ENCODE measurements around the gene CNPY4.

Gene CNPY4

DNA sequence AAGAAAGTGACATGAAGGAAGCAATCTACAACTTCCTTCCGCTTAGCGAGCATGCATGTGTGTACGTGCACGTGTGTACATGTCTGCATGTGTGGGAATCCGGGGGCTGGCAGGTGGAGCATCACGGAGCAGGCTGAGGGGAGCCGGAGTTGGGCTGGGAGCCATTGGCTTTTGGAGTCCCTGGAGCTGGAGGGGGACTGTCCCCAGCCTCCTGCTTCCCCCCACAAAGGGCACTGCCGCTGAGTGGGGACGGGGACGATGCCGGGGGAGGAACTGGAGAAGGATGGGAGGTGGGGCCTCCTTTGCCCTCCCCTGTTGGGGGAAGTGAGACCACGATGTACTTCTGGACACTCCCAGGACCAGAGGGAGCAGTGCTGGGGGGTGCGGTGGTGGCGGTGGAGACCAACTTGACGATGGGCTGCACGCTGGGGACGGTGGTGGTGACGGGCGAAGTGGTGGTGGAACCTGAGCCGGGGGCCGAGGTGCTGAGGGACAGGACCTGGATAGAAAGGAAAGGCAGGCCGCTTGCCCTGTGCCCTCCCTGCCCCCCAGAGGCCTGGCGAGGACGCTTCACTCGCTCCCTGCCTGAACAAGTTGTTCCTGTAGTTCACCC lies 12.2 kb upstream of the CNPY4 start:
- peaks cover 0 to 8% (median 6%) of the 10 kb centered on the region in 4 donors for H3K4me1 ChIP-seq
- no peaks in the 10 kb centered on the region for H3K9me3 ChIP-seq
- no peak overlapping the region for H3K4me3 ChIP-seq
- no peak overlapping the region for H3K27ac ChIP-seq
- TF ChIP-seq, protein P1, sequence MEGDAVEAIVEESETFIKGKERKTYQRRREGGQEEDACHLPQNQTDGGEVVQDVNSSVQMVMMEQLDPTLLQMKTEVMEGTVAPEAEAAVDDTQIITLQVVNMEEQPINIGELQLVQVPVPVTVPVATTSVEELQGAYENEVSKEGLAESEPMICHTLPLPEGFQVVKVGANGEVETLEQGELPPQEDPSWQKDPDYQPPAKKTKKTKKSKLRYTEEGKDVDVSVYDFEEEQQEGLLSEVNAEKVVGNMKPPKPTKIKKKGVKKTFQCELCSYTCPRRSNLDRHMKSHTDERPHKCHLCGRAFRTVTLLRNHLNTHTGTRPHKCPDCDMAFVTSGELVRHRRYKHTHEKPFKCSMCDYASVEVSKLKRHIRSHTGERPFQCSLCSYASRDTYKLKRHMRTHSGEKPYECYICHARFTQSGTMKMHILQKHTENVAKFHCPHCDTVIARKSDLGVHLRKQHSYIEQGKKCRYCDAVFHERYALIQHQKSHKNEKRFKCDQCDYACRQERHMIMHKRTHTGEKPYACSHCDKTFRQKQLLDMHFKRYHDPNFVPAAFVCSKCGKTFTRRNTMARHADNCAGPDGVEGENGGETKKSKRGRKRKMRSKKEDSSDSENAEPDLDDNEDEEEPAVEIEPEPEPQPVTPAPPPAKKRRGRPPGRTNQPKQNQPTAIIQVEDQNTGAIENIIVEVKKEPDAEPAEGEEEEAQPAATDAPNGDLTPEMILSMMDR (IDR thresholded peaks at IDR 0.05) = no peak
- intact Hi-C loops (cut with DNase I; ENCODE audit: low total_unique reads) = no loop called here
- DNase-seq = no peak
- no peaks in the 10 kb centered on the region for H3K27me3 ChIP-seq
- H3K36me3 ChIP-seq = peaks cover 40 to 96% (median 66%) of the 10 kb centered on the region in 3 donors

DNA sequence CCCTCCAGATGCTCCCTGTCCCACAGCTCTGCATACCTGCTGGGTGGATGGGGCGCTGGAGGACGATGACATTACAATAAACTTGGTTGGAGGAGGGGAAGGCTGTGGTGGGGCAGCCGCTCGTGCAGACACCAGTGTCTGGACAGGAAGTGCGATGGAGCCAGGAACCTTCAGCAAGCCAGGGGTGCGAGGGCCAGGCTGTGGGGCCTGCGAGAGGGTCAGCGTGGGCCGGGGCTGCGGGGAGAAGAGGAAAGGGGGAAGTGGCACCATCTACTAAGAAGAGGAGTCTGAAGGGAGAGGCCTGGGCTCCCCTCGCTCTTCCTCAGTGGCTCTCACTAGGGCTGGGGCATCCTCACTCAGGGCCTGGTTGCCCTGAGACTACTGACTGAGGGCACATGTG lies 11.5 kb upstream of the CNPY4 start:
- no peak overlapping the region for H3K27ac ChIP-seq
- TF ChIP-seq, protein P1 (IDR thresholded peaks at IDR 0.05) = no peak
- DNase-seq = no peak
- H3K9me3 ChIP-seq = no peaks in the 10 kb centered on the region
- peaks cover 43 to 99% (median 73%) of the 10 kb centered on the region in 3 donors for H3K36me3 ChIP-seq
- intact Hi-C loops (cut with DNase I; ENCODE audit: low total_unique reads) = no loop called here
- H3K27me3 ChIP-seq = no peaks in the 10 kb centered on the region
- no peak overlapping the region for H3K4me3 ChIP-seq
- peaks cover 0 to 1% (median under 1%) of the 10 kb centered on the region in 4 donors for H3K4me1 ChIP-seq

DNA sequence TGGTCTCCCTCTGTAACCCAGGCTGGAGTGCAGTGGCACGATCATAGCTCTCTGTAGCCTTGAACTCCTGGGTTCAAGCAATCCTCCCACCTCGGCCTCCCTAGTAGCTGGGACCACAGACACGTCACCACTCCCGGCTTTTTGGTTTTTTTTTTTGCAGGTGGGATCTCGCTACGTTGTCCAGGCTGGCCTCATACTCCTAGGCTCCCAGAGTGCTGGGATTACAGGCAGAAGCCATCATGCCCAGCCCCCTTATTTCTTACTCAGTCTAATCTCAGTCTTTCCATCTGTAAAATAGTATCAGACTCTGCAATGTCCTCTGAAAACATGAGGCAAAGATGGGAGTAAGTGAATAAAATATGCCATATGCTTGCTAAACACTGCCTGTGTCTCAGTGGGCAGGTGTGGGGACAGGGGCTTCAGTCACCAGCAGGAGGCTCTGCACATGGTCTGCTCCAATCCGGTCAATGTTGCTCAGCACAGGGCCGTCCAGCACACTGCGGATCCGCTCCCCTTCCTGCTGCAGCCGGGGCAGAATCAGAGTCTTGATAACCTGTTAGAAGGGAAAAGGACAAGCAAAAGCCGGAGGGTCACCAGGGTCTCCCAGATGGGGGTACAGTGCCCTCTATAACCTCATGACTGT lies 9.8 kb upstream of the CNPY4 start:
- Histone ChIP-seq H3K36me3 (peaks cover 42 to 98% (median 79%) of the 10 kb centered on the region in 3 donors), H3K27me3 (no peaks in the 10 kb centered on the region), H3K27ac (no peak overlapping the region), H3K9me3 (no peaks in the 10 kb centered on the region), H3K4me3 (no peak overlapping the region), H3K4me1 (no peaks in the 10 kb centered on the region)
- TF ChIP-seq, protein P1 (IDR thresholded peaks at IDR 0.05) = no peak
- DNase-seq = no peak
- intact Hi-C loops (cut with DNase I; ENCODE audit: low total_unique reads) = no loop called here

DNA sequence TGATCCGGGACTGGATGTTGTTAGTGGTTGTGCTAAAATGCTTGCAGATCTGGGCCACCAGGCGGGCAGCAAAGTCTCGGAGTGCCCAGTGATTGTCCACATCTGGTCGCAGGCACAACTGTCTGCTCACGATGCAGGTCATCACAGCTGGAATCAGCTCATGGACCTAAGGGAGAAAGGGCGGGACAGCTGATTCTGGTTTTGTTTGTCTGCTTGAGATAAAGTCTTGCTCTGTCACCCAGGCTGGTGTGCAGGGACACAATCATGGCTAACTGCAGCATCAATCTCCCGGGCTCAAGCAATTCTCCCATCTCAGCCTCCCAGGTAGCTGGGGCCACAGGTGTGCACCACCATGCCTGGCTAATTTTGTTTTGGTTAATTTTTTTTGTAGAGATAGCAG lies 8.3 kb upstream of the CNPY4 start:
- Histone ChIP-seq H3K27me3 (no peaks in the 10 kb centered on the region), H3K36me3 (peaks cover 33 to 89% (median 64%) of the 10 kb centered on the region in 3 donors), H3K27ac (no peak overlapping the region), H3K9me3 (no peaks in the 10 kb centered on the region), H3K4me3 (no peak overlapping the region), H3K4me1 (no peaks in the 10 kb centered on the region)
- intact Hi-C loops (cut with DNase I; ENCODE audit: low total_unique reads) = no loop called here
- TF ChIP-seq, protein P1 (IDR thresholded peaks at IDR 0.05) = no peak
- no peak for DNase-seq

DNA sequence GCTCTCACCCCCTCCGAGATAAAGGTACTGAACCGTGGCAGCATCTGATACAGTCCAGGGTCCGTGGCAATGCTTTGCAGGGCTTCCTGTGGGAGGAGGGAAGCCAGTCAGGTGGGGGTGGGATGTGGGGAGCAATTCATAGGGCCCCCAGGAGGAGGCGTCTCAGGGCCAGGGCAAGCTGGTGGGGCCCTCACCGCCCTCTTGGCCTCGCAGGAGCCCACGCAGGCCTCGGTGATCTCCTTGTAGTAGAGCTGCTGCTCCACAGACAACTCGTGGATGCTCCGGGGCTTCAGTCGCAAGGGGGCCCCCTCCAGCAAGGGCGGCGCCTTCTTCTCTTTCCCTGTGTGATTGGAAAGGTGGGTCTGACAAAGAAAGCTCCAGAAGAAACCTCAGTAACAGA lies 7.5 kb upstream of the CNPY4 start:
- Histone ChIP-seq H3K4me3 (no peak overlapping the region), H3K36me3 (peaks cover 27 to 81% (median 58%) of the 10 kb centered on the region in 3 donors), H3K4me1 (no peaks in the 10 kb centered on the region), H3K27ac (no peak overlapping the region), H3K9me3 (no peaks in the 10 kb centered on the region), H3K27me3 (no peaks in the 10 kb centered on the region)
- intact Hi-C loops (cut with DNase I; ENCODE audit: low total_unique reads) = no loop called here
- TF ChIP-seq, protein P1 (IDR thresholded peaks at IDR 0.05) = no peak
- DNase-seq = no peak
